GM21390 (cell line): ENCODE results near the gene MAGIX.
A peak's percentile ranks its signal among the peaks of the same experiment; 100 is the strongest.
"Not testable (repeated sequence)": the region's sequence is repeated elsewhere in the genome, so short reads cannot be mapped to it uniquely, and the experiment has no call there.

ENCODE experiments used
- ATAC-seq: cut with Tn5 transposase; IDR thresholded peaks from one replicate; pipeline ENCODE4 v1.9.1; 2021; ENCODE audit not compliant: unreplicated experiment

MAGIX gene

GRCh38 chrX:49157194-49157593 lies 5.4 kb upstream of the MAGIX start:
- ATAC-seq = no peak

GRCh38 chrX:49160908-49161307 lies 1.6 kb upstream of the MAGIX start:
- ATAC-seq = no peak

DNA sequence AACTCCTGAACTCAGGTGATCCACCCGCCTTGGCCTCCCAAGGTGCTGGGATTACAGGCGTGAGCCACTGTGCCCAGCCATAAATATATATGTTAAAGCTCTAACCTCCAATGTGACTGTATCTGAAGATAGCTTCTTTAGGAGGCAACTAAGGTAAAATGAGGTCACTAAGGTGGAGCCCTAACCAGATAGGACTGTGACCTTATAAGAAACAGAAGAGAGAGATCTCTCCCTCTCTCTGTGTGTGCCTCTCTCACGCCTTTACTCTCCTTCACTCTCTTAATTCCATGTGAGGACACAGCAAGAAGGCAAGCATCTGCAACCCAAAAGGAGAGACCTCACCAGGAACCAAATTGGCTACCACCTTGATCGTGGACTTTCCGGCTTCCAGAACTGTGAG lies 926 bp upstream of the MAGIX start:
- no peak for ATAC-seq

DNA sequence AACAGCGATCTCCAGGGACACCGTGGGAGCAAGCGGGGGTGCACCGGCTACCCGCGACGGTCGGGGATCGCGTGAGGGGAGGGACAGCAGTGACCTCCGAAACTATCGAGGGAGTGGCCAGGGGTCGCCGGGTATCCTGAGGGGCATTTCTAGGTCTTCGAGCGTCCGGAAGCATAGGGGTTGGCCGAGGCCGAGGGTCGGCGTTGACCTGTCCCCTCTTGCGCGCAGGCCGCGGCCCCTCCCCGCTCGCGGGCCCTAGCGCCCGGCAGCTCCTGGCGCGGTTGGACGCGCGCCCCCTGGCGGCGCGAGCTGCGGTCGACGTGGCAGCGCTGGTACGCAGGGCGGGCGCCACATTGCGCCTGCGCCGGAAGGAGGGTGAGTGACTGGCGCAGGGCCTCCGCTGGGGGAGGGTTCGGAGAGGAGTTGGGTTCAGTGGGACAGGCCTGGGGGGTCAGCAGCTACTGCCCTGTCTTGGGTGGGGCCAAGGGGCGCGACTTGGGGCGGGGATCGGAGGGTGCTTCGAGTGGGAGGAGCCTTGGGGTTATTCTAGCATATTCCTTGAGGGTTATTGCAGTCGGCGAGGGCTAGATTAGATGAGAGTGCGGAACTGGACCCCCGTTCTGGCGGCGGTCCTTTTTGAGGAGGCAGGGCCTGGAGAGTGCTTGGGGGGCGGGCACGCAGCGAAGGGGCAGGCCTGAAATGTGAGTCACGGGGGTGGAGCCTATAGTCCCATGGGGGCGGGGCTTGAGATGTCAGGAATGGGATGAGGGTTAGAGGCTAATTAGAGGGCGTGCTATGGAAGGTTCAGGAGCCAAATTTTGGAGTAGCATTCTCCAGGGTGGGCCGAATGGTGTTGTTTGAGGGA lies 1.2 kb downstream of the MAGIX start:
- peak; percentile 50 for ATAC-seq

- no peak for ATAC-seq
Observed at GRCh38 chrX:49164589-49165360, 2.2 kb downstream of the MAGIX start.

GRCh38 chrX:49165901-49166881 lies 3.6 kb downstream of the MAGIX start:
- peak; percentile 31 for ATAC-seq

DNA sequence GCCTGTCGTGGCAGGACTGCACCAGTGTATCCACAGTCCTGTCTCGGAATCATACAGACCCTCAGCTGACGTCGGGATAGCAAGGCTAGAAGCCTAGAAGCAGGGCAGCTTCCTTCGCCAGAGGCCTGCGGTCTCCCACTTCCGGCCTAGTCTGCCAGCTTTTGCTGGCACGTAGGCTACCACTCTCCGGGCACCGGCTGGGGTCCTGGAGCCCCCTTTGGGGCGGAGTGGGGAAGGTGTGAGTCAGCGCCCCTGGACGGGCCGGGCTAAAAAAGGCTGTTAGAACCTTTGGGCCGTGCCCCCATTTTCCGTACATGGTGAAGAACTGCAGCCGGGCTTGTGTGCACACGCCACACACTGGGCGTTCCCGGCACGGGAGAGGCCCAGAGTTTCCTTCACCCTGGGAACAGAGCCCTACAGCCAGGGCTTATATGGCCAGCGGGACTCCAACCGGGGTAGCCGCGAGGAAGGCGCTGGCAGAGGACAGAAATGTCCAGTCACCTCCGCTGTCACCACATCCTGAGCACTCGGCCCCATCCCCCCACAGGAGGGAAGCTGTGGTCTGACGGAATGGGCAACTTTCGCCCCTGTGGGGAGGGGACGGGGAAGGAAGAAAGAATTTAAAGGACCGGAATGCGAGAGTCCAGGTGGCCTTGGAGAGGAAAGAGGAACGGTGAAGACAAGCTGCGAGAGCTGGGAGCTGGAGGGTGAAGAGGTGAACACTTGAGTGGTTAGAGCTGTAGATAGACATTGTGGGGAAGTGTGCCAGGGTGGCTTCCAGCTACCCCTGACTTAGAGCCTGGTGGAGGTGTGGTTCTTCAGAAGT lies 4.6 kb downstream of the MAGIX start:
- peak; percentile 24 for ATAC-seq

DNA sequence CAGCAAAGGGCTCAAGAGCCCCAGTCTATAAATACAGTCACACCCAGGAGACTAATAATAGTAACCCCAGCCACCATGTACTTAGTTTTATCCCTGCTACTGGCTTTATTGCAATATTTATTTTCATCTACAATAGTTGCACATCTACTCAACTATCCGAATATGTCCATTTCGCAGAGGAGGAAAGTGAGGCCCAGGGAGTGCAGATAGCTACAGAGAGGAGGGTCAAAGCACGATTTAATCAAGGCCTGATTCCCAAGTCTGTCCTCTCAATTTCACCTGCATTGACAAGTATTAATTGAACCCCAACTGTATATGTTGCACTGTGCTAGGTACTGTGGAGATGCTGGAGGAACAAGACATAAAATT lies 5.2 kb downstream of the MAGIX start:
- no peak for ATAC-seq

DNA sequence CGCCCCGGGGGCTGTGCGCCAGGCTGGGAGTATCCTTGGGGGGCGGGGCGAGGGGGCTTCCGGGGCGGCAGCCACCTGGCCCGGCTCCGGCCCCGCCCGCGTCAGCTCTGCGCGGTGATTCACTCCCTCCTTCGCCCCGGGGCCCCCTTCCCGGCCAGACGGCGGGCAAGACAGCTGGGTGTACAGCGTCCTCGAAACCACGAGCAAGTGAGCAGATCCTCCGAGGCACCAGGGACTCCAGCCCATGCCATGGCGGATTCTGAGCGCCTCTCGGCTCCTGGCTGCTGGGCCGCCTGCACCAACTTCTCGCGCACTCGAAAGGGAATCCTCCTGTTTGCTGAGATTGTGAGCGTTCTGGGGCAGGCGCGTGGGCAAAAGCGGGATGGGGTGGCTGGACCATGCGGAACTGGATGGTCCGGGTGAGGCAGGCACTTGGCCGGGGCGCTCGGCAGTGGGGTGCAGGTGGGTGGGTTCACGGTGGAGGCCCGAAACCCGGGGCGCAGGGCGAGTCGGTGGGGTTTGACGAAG lies 9.3 kb downstream of the MAGIX start, which contains the start of gene PLP2:
Gene PLP2, plus strand, starts transcription at position 147 of the 528 bp plus-strand sequence. Its CDS starts 103 bp downstream, at position 250.
- ATAC-seq = peak; percentile 27

DNA sequence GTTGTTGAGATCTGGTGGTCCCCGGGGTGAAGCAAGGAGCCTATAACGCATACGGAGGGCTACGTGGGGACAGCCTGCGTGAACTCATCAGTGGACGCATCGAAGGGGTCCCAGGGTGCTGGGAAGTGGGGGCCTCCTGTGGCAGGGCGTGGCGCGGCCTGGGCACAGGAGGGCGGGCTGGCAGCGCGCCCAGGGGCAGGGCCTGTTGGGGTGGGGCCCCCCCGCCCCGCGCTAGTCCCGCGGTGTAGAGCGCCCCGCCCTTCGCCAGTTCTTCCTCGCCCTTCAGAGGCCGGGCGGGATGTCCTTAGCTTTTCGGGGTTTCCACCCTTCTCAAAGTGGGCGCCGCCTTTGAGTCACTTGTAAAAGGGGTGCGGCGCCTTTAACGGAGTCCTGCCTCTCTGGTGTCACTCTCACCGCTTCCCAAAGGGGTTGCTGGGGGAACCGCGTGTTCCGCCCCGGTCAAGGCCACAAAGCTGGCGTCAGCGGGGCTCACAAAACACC lies 9.8 kb downstream of the MAGIX start:
- peak; percentile 72 for ATAC-seq

DNA sequence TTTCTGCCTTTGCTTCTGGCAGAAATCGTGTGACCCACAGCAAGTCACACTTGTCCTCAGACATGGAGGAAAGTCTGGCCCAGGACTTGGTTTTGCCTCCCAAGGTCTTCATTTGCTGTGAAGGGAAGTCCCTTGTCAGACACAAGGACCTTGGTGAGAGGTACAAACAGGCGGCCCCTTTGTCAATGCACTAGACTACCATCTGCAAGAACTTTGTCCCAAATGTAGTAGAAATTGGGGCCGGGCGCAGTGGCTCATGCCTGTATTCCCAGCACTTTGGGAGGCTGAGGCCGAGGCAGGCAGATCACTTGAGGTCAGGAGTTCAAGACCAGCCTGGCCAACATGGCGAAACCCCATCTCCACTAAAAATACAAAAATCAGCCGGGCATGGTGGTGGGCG lies 11.0 kb downstream of the MAGIX start:
- not testable (repeated sequence) for ATAC-seq

GRCh38 chrX:49174723-49175122 lies 12.2 kb downstream of the MAGIX start:
- ATAC-seq = no peak

- ATAC-seq = no peak
Observed at GRCh38 chrX:49175435-49176274, 13.1 kb downstream of the MAGIX start.

GRCh38 chrX:49176421-49177326 lies 14.1 kb downstream of the MAGIX start:
- no peak for ATAC-seq

DNA sequence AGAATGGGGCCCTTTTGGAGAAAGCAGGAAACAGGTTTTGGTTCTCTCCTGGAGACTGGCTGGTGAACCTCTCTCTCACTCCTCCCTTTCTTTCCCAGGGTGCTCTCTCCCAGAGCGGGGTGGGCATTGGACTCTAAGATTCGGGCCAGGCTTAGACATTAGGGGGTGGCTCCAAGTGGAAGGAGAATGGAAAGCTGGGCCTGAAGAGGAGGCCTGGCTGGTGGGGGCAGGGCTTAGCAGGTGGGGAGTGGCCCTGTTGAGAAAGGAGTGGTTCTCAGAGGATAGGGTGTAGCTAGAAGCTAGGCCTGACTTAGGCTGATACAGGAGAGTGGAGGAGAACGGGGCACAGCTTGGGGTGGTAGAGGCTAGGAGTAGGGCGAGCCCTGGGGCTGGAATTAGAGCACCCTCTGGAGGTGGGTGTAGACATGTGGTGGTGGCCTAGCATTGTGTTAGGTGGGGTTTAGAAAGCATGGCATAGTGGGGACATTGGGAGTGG lies 14.8 kb downstream of the MAGIX start:
- no peak for ATAC-seq

GRCh38 chrX:49177873-49178480 lies 15.4 kb downstream of the MAGIX start:
- ATAC-seq = no peak

DNA sequence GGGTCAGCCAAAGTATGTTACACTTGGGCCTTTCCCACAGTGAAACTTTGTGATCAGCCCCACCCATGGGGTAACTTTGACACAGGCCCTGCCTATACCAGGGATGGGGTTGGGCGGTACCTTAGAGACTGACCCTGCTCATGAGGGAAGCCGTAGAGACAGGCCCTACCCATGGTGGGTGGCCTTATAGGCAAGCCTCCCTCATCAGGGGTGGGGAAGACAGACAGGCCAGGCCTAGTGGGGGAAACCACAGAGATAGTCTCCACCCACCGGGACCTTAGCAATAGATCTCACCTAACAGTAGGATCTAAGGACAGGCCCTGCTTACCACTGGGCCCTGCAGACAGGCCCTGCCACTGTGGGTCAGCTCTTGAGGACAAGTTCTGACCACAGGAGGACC lies 16.0 kb downstream of the MAGIX start:
- ATAC-seq = no peak
